K562 (cell line): ENCODE measurements around the gene PLEKHA5. TPM values are rescaled to one million over a fixed set of nuclear protein-coding genes. Genes with fewer than 3 reads are reported as not detected.

Experiments used
- ATAC-seq: fragments of 200-7000 bp; cut with Tn5 transposase; 3 replicates; pipeline ENCODE4 v1.9.1; 2020; ENCODE audit warnings: moderate library complexity
- BruUV-seq: library from RNA; stranded (reverse); fragments of 400-500 nt; replicated peaks from 2 replicates; lab custom pipeline; 2021; lab: Mats Ljungman, UMichigan
- CTCF ChIA-PET: fragments of 300-600 bp; formaldehyde crosslinking; extraction: SDS; loops from one replicate; lab custom pipeline; 2021; ENCODE audit warnings: low intra/inter-chr PET ratio; lab: Yijun Ruan, JAX
- POLR2A ChIA-PET: fragments of 300-600, 350-650 bp; sonication (Branson Sonifier 250); formaldehyde crosslinking; extraction: SDS; loops from one replicate; lab custom pipeline; 2021; ENCODE audit warnings: antibody characterized with exemption, inconsistent platforms; lab: Yijun Ruan, JAX
- DNase-seq, 4 experiments: peaks; one replicate each; pipeline versions ENCODE4 v3.0.0 to v3.0.0-alpha.2; 2011 to 2018; ENCODE audit warnings: low spot score in 3 of 4, mixed read lengths in 3 of 4; ENCODE audit errors: extremely low read depth in 1 of 4
- FAIRE-seq: peaks from 2 replicates; lab custom pipeline; 2011; peaks lifted over from hg19 to GRCh38; lab: Jason Lieb, UNC
- H2AFZ ChIP-seq: 2 replicates; pipeline ENCODE4 v1.6.0; 2011; ENCODE audit warnings: low read depth, low read length, control low read depth, inconsistent platforms
- H3K27ac ChIP-seq: fragments of 200-600 bp; 3 replicates; pipeline ENCODE4 v1.8.0; 2011; ENCODE audit warnings: low read depth, mild to moderate bottlenecking, control low read depth, inconsistent platforms, low read length, moderate library complexity, mixed read lengths; ENCODE audit errors: extremely low read depth
- H3K27me3 ChIP-seq, 2 experiments: fragments of 300-600 bp in 1 of 2; 2 replicates in 1 of 2; 3 replicates in 1 of 2; pipeline versions ENCODE4 v1.6.0 to v1.8.0; 2011; ENCODE audit warnings: inconsistent platforms in 2 of 2, low read length in 2 of 2, mild to moderate bottlenecking in 1 of 2, mixed read lengths in 1 of 2, moderate library complexity in 1 of 2; ENCODE audit not compliant: control insufficient read depth in 2 of 2, insufficient read depth in 2 of 2
- H3K36me3 ChIP-seq: fragments of 300-600 bp; 3 replicates; pipeline ENCODE4 v1.8.0; 2011; ENCODE audit warnings: mild to moderate bottlenecking, low read length, inconsistent platforms; ENCODE audit not compliant: control insufficient read depth, insufficient read depth
- H3K4me1 ChIP-seq, 2 experiments: fragments of 200-600 bp in 1 of 2; replicated peaks in 1 of 2; 2 replicates in 1 of 2; 3 replicates in 1 of 2; pipeline versions ENCODE4 v1.5.1 to v1.8.0; 2011; ENCODE audit warnings: inconsistent platforms in 2 of 2, low read length in 2 of 2, mild to moderate bottlenecking in 1 of 2, mixed read lengths in 1 of 2, moderate library complexity in 1 of 2; ENCODE audit not compliant: control insufficient read depth in 2 of 2, insufficient read depth in 2 of 2
- H3K4me2 ChIP-seq: 2 replicates; pipeline ENCODE4 v1.6.1; 2011; ENCODE audit warnings: low read length, control low read depth, inconsistent platforms, mixed read lengths; ENCODE audit not compliant: insufficient read depth
- H3K4me3 ChIP-seq: fragments of 200-600 bp; sonication (generic), shearing (Covaris generic); 2 replicates; pipeline ENCODE4 v1.5.1; 2016; ENCODE audit warnings: control low read depth, inconsistent platforms
- H3K79me2 ChIP-seq: fragments of 200-600 bp; 3 replicates; pipeline ENCODE4 v1.8.0; 2011; ENCODE audit warnings: low read length, inconsistent platforms; ENCODE audit not compliant: control insufficient read depth, insufficient read depth
- H3K9ac ChIP-seq, 2 experiments: 2 replicates each; pipeline versions ENCODE4 v1.6.0 to v1.6.1; 2011; ENCODE audit warnings: low read depth in 2 of 2, low read length in 2 of 2, control low read depth in 1 of 2, inconsistent platforms in 1 of 2, mild to moderate bottlenecking in 1 of 2, mixed read lengths in 1 of 2; ENCODE audit not compliant: insufficient read depth in 1 of 2
- H3K9me1 ChIP-seq: one replicate; pipeline ENCODE4 v1.6.0; 2011; ENCODE audit warnings: inconsistent platforms, mild to moderate bottlenecking, low read length, moderate library complexity; ENCODE audit not compliant: control insufficient read depth, insufficient read depth
- H3K9me3 ChIP-seq: replicated peaks from 2 replicates; pipeline ENCODE4 v1.5.1; 2011; ENCODE audit warnings: low read depth, low read length, inconsistent platforms; ENCODE audit not compliant: control insufficient read depth, insufficient read depth
- H4K20me1 ChIP-seq: replicated peaks from 2 replicates; pipeline ENCODE4 v1.6.1; 2011; ENCODE audit warnings: low read length, inconsistent platforms, mixed read lengths; ENCODE audit not compliant: control insufficient read depth, insufficient read depth
- CSDE1 ChIP-seq, 2 experiments: fragments of 450-650 bp; IDR thresholded peaks; 2 replicates each; pipeline ENCODE4 v1.6.1; 2016; ENCODE audit warnings: mild to moderate bottlenecking in 1 of 2
- MTA3 ChIP-seq: fragments of 450-650 bp; formaldehyde crosslinking; IDR thresholded peaks from 2 replicates; pipeline ENCODE4 v1.6.1; 2017; ENCODE audit warnings: mild to moderate bottlenecking, borderline replicate concordance
- POLR3G ChIP-seq: IDR thresholded peaks from 2 replicates; pipeline ENCODE4 v1.6.1; 2011; ENCODE audit not compliant: insufficient read length, insufficient replicate concordance; ENCODE audit errors: extremely low read depth
- SMAD4 ChIP-seq: fragments of 250-450 bp; sonication (Bioruptor Pico); conservative IDR thresholded peaks from 2 replicates; pipeline ENCODE4 v1.8.0; 2021; ENCODE audit warnings: inconsistent platforms, mild to moderate bottlenecking, moderate library complexity
- SP2 ChIP-seq: IDR thresholded peaks from 2 replicates; pipeline ENCODE4 v1.6.1; 2011; ENCODE audit warnings: mild to moderate bottlenecking, low read depth, low read length, moderate library complexity; ENCODE audit not compliant: poor library complexity, severe bottlenecking; ENCODE audit errors: extremely low read depth
- SRF ChIP-seq, 2 experiments: fragments of 250-450, 450-650 bp in 1 of 2; sonication (Bioruptor Pico) in 1 of 2; sonication (generic) in 1 of 2; formaldehyde crosslinking; IDR thresholded peaks; 2 replicates each; pipeline versions ENCODE4 v1.5.0 to v1.5.1; 2020 to 2022; ENCODE audit warnings: mild to moderate bottlenecking in 1 of 2, missing genetic modification reagents in 1 of 2
- ZNF3 ChIP-seq: fragments of 250-450 bp; sonication (Bioruptor Pico); IDR thresholded peaks from 2 replicates; pipeline ENCODE4 v1.5.0; 2021; ENCODE audit warnings: mild to moderate bottlenecking, moderate library complexity
- WGBS: fragments of 100-300 bp; shearing (Covaris generic); methylation state at CpG from one replicate; pipeline ENCODE4 v1.1.6; 2016; ENCODE audit warnings: low coverage, mixed read lengths; ENCODE audit not compliant: insufficient coverage; ENCODE audit errors: missing lambda C conversion rate; 5-methylcytosine and 5-hydroxymethylcytosine counted together
- in situ Hi-C: fragments of 300-500 bp; cut with MboI; formaldehyde crosslinking; loops from 4 replicates; pipeline ENCODE4 v1.15.0; 2018; ENCODE audit warnings: inconsistent platforms, mixed read lengths
- intact Hi-C: fragments of 100-400 bp; cut with micrococcal nuclease; formaldehyde crosslinking; loops from 2 replicates; pipeline ENCODE4 v1.14.2; 2022
- polyA plus RNA-seq, 8 experiments: library from polyadenylated mRNA; depleted of rRNA in 4 of 8; stranded (reverse) in 5 of 8; unstranded in 3 of 8; fragments of >200 nt; fragmentation: Nextera tagmentation in 2 of 8; fragmentation: Illumina TruSeq in 1 of 8; extraction: Ambion mirVana in 2 of 8; extraction: Trizol in 1 of 8; gene quantifications; 2 replicates each; pipeline versions ENCODE4 v1.2.1 to v1.2.3, GENCODE V29; 2011 to 2014; ENCODE audit warnings: inconsistent platforms in 1 of 8, missing spikeins in 1 of 8
- total RNA-seq, 7 experiments: library from RNA; depleted of rRNA in 6 of 7; stranded (reverse); fragments of >200 nt in 6 of 7; fragmentation: Illumina TruSeq in 2 of 7; extraction: Trizol in 2 of 7; gene quantifications; 2 replicates each; pipeline versions ENCODE4 v1.2.1 to v1.2.3, GENCODE V29; 2011 to 2021; ENCODE audit warnings: low replicate concordance in 1 of 7
- TF ChIP-seq, protein P1 (sequence below): sonication (generic); formaldehyde crosslinking; IDR thresholded peaks from 2 replicates; pipeline ENCODE4 v1.8.1; 2023; ENCODE audit warnings: mild to moderate bottlenecking, missing genetic modification reagents
- TF ChIP-seq, protein P2 (sequence below), 2 experiments: fragments of 450-650 bp in 1 of 2; sonication (generic) in 1 of 2; formaldehyde crosslinking in 1 of 2; IDR thresholded peaks in 1 of 2; conservative IDR thresholded peaks in 1 of 2; 2 replicates each; pipeline versions ENCODE4 v1.6.1 to v1.8.1; 2016 to 2023; ENCODE audit warnings: mild to moderate bottlenecking in 2 of 2, moderate library complexity in 2 of 2, inconsistent platforms in 1 of 2, missing genetic modification reagents in 1 of 2

PLEKHA5 gene
- total and polyA plus RNA-seq, 9 of the 15 experiments (the other 6 are each of a cell fraction or from before 2014, with no cell fraction given) = 7.2 to 26.2 (median 17.4) TPM

DNA sequence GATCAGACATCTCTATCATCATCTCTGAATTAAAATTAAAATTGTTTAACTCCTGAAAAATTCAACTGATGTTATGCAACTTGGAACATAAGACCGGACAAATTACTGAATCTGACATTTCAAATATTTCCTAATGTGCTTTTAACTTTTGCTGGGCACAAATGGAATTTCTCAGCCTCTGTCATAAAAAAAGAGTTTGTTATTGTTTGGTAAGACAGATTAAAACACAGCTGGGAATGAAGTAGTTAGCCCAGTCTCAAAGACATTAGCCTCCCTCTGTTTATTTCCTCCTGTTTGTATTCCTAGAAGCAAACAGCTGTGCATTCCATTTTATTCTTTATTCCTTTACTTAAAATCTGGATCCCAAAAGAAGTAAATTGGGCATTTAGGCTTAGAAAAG lies 29.4 kb downstream of the PLEKHA5 start (continued):
- TF ChIP-seq SMAD4 = no peak
- TF ChIP-seq SP2 = no peak

DNA sequence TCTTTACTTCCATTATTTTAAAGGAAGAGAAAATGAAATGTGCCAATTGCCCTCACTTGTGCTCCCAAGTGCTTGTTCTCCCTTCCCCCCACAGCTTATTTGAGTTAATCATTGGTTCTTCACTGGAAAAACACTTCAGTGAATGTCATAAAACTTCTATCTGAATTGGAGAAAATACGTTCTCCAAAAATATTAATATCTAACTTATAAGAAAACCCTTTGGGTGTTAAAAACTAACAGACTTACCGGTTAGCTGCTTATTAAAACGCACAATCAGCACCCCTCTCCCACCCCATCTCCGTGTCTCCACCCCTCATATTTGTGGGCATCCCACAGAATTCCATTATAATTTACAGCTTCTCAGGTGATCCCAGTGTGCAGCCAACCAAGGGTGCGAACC lies 31.7 kb downstream of the PLEKHA5 start:
- DNase-seq (no peak), FAIRE-seq (no peak), ATAC-seq (no peak)
- no peak overlapping the region for H3K9ac ChIP-seq
- no peaks in the 10 kb centered on the region for H3K9me1 ChIP-seq
- H3K4me2 ChIP-seq = no peak overlapping the region
- ChIA-PET POLR2A (no interaction called here), CTCF (no interaction called here)
- TF ChIP-seq POLR3G = no peak
- TF ChIP-seq CSDE1 (IDR thresholded peaks at IDR 0.05) = no peak
- no peak for TF ChIP-seq MTA3
- TF ChIP-seq, protein P1, sequence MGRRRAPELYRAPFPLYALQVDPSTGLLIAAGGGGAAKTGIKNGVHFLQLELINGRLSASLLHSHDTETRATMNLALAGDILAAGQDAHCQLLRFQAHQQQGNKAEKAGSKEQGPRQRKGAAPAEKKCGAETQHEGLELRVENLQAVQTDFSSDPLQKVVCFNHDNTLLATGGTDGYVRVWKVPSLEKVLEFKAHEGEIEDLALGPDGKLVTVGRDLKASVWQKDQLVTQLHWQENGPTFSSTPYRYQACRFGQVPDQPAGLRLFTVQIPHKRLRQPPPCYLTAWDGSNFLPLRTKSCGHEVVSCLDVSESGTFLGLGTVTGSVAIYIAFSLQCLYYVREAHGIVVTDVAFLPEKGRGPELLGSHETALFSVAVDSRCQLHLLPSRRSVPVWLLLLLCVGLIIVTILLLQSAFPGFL (CRISPR knock-in tag) = no peak
- TF ChIP-seq, protein P2, sequence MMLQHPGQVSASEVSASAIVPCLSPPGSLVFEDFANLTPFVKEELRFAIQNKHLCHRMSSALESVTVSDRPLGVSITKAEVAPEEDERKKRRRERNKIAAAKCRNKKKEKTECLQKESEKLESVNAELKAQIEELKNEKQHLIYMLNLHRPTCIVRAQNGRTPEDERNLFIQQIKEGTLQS (IDR thresholded peaks at IDR 0.05) = no peak
- TF ChIP-seq, protein P2 (CRISPR knock-in tag; conservative IDR thresholded peaks at IDR 0.05) = no peak
- no peak for TF ChIP-seq SRF (CRISPR knock-in tag; IDR thresholded peaks at IDR 0.05)
- TF ChIP-seq ZNF3 (CRISPR knock-in tag) = no peak
- no peak overlapping the region for H3K4me3 ChIP-seq
- in situ Hi-C loops = no loop called here
- no peaks in the 10 kb centered on the region for H4K20me1 ChIP-seq
- BruUV-seq = no TSS peak
- no peak overlapping the region for H3K27ac ChIP-seq
- H3K79me2 ChIP-seq = peaks cover 9% of the 10 kb centered on the region; the same call in 2 of the 3 replicates
- no peaks in the 10 kb centered on the region for H3K36me3 ChIP-seq
- no peaks in the 10 kb centered on the region for H3K9me3 ChIP-seq
- no peaks in the 10 kb centered on the region; a peak in 1 of 5 replicates for H3K4me1 ChIP-seq
- 86% methylated on average over 4 of the region's 5 CpGs for WGBS
- H3K27me3 ChIP-seq = no peaks in the 10 kb centered on the region
- no peak overlapping the region for H2AFZ ChIP-seq
- intact Hi-C loops = no loop called here
